SK-N-SH treated with all-trans-retinoic acid at 6 μM for 48 hours (cell line): ENCODE results near the gene ARL15.

Source experiments
- ATAC-seq: fragments of 200-7000 bp; cut with Tn5 transposase; 3 replicates; pipeline ENCODE4 v1.9.1; 2020; ENCODE audit warnings: mild to moderate bottlenecking, moderate library complexity
- ARNTL ChIP-seq: fragments of 450-650 bp; formaldehyde crosslinking; IDR thresholded peaks from 2 replicates; pipeline ENCODE4 v1.5.0; 2020; ENCODE audit warnings: low read depth, mild to moderate bottlenecking, moderate library complexity, borderline replicate concordance
- BACH2 ChIP-seq: fragments of 250-450 bp; sonication (Bioruptor Pico); IDR thresholded peaks from 2 replicates; pipeline ENCODE4 v1.9.0; 2021; ENCODE audit warnings: mild to moderate bottlenecking, borderline replicate concordance
- CREB5 ChIP-seq: fragments of 250-450 bp; sonication (Bioruptor Pico); IDR thresholded peaks from 2 replicates; pipeline ENCODE4 v1.5.1; 2020; ENCODE audit warnings: low read depth, mild to moderate bottlenecking, moderate library complexity
- CSDC2 ChIP-seq: fragments of 250-450 bp; sonication (Bioruptor Pico); IDR thresholded peaks from 2 replicates; pipeline ENCODE4 v1.5.0; 2020; ENCODE audit warnings: mild to moderate bottlenecking, moderate library complexity
- CSRNP3 ChIP-seq: fragments of 250-450 bp; sonication (Bioruptor Pico); IDR thresholded peaks from 2 replicates; pipeline ENCODE4 v1.5.1; 2021; ENCODE audit warnings: mild to moderate bottlenecking, moderate library complexity
- ESRRG ChIP-seq: fragments of 250-450 bp; sonication (Bioruptor Pico); IDR thresholded peaks from 2 replicates; pipeline ENCODE4 v1.6.1; 2021; ENCODE audit warnings: mild to moderate bottlenecking
- GLIS3 ChIP-seq: fragments of 250-450 bp; sonication (Bioruptor Pico); IDR thresholded peaks from 2 replicates; pipeline ENCODE4 v1.5.0; 2020; ENCODE audit warnings: mild to moderate bottlenecking, moderate library complexity
- ISL1 ChIP-seq: fragments of 250-450 bp; sonication (Bioruptor Pico); IDR thresholded peaks from 2 replicates; pipeline ENCODE4 v2.1.2; 2022; ENCODE audit warnings: mild to moderate bottlenecking, moderate library complexity
- OSR1 ChIP-seq: fragments of 250-450 bp; sonication (Bioruptor Pico); IDR thresholded peaks from 2 replicates; pipeline ENCODE4 v1.8.0; 2022; ENCODE audit warnings: moderate library complexity, mild to moderate bottlenecking, inconsistent platforms
- PATZ1 ChIP-seq: fragments of 250-450 bp; sonication (Bioruptor Pico); IDR thresholded peaks from 2 replicates; pipeline ENCODE4 v1.8.0; 2020; ENCODE audit warnings: mild to moderate bottlenecking, moderate library complexity, borderline replicate concordance
- POU6F1 ChIP-seq: fragments of 250-450 bp; sonication (Bioruptor Pico); IDR thresholded peaks from 2 replicates; pipeline ENCODE4 v1.8.0; 2021; ENCODE audit warnings: low read depth, mild to moderate bottlenecking, moderate library complexity, borderline replicate concordance
- PPARA ChIP-seq: fragments of 250-450 bp; sonication (Bioruptor Pico); IDR thresholded peaks from 2 replicates; pipeline ENCODE4 v1.5.0; 2020; ENCODE audit warnings: mild to moderate bottlenecking, borderline replicate concordance
- RARB ChIP-seq: fragments of 250-450 bp; sonication (Bioruptor Pico); IDR thresholded peaks from 2 replicates; pipeline ENCODE4 v1.8.0; 2021; ENCODE audit warnings: mild to moderate bottlenecking, moderate library complexity
- TCF4 ChIP-seq: fragments of 250-450 bp; sonication (Bioruptor Pico); IDR thresholded peaks from 2 replicates; pipeline ENCODE4 v1.8.0; 2021; ENCODE audit warnings: mild to moderate bottlenecking, moderate library complexity, borderline replicate concordance
- TOX ChIP-seq: fragments of 250-450 bp; sonication (Bioruptor Pico); IDR thresholded peaks from 2 replicates; pipeline ENCODE4 v1.8.0; 2021; ENCODE audit warnings: mild to moderate bottlenecking, moderate library complexity, borderline replicate concordance
- TSHZ2 ChIP-seq: fragments of 250-450 bp; sonication (Bioruptor Pico); IDR thresholded peaks from 2 replicates; pipeline ENCODE4 v1.5.0; 2020; ENCODE audit warnings: mild to moderate bottlenecking, moderate library complexity
- ZFP3 ChIP-seq: fragments of 250-450 bp; sonication (Bioruptor Pico); IDR thresholded peaks from 2 replicates; pipeline ENCODE4 v1.5.0; 2020; ENCODE audit warnings: mild to moderate bottlenecking, moderate library complexity
- ZFP30 ChIP-seq: fragments of 450-650 bp; formaldehyde crosslinking; IDR thresholded peaks from 2 replicates; pipeline ENCODE4 v1.5.0; 2022; ENCODE audit warnings: mild to moderate bottlenecking, moderate library complexity
- ZNF565 ChIP-seq: fragments of 450-650 bp; formaldehyde crosslinking; conservative IDR thresholded peaks from 2 replicates; pipeline ENCODE4 v1.5.0; 2020; ENCODE audit warnings: low read depth, mild to moderate bottlenecking, moderate library complexity
- ZNF70 ChIP-seq: fragments of 450-650 bp; formaldehyde crosslinking; IDR thresholded peaks from 2 replicates; pipeline ENCODE4 v1.5.0; 2020; ENCODE audit warnings: mild to moderate bottlenecking, moderate library complexity

The ARL15 gene

GRCh38 chr5:54323495-54323894 is 13.1 kb upstream of the ARL15 start (continued):
- no peak for TF ChIP-seq PATZ1 (CRISPR knock-in tag)

GRCh38 chr5:54320256-54320655 is 9.9 kb upstream of the ARL15 start:
- no peak for ATAC-seq
- TF ChIP-seq TCF4 (CRISPR knock-in tag): no peak
- TF ChIP-seq OSR1 (CRISPR knock-in tag): no peak
- no peak for TF ChIP-seq RARB (CRISPR knock-in tag)
- TF ChIP-seq PATZ1 (CRISPR knock-in tag): no peak
- no peak for TF ChIP-seq GLIS3 (CRISPR knock-in tag)
- TF ChIP-seq TSHZ2 (CRISPR knock-in tag): no peak
- TF ChIP-seq ESRRG (CRISPR knock-in tag): no peak
- no peak for TF ChIP-seq ZNF565 (CRISPR knock-in tag)
- TF ChIP-seq POU6F1: no peak
- no peak for TF ChIP-seq PPARA (CRISPR knock-in tag)
- TF ChIP-seq CSRNP3 (CRISPR knock-in tag): no peak
- TF ChIP-seq BACH2 (CRISPR knock-in tag): no peak
- TF ChIP-seq ARNTL (CRISPR knock-in tag): no peak
- no peak for TF ChIP-seq ZNF70 (CRISPR knock-in tag)
- no peak for TF ChIP-seq ZFP3 (CRISPR knock-in tag)
- no peak for TF ChIP-seq CSDC2
- no peak for TF ChIP-seq ZFP30 (CRISPR knock-in tag)
- no peak for TF ChIP-seq TOX (CRISPR knock-in tag)
- TF ChIP-seq ISL1 (CRISPR knock-in tag): no peak

- no peak for ATAC-seq
- TF ChIP-seq CREB5 (CRISPR knock-in tag) (no peak), CSDC2 (no peak), TSHZ2 (CRISPR knock-in tag) (no peak), PPARA (CRISPR knock-in tag) (no peak), ESRRG (CRISPR knock-in tag) (no peak), ARNTL (CRISPR knock-in tag) (no peak), OSR1 (CRISPR knock-in tag) (no peak), POU6F1 (no peak), TOX (CRISPR knock-in tag) (no peak), ZNF70 (CRISPR knock-in tag) (no peak), BACH2 (CRISPR knock-in tag) (no peak), ZFP30 (CRISPR knock-in tag) (no peak), GLIS3 (CRISPR knock-in tag) (no peak)
Measured at GRCh38 chr5:54317511-54318260, 7.3 kb upstream of the ARL15 start.
